Activated CD8-positive, alpha-beta memory T cell treated with anti-CD3 and anti-CD28 coated beads for 4 hours (primary cell): Measurements from ENCODE around the gene CPNE4.

ENCODE experiments used
- DNase-seq, 2 donors: peaks; one replicate each; pipeline ENCODE4 v3.0.0-alpha.2; 2020; ENCODE audit warnings: low read depth in 2 of 2

The CPNE4 gene

GRCh38 chr3:131796558-131797198 lies 238.1 kb downstream of the CPNE4 start:
- DNase-seq: no peak

GRCh38 chr3:131796111-131796510 lies 238.7 kb downstream of the CPNE4 start:
- no peak for DNase-seq

- DNase-seq: no peak
Observed at GRCh38 chr3:131795390-131796090, 239.3 kb downstream of the CPNE4 start.

- DNase-seq: no peak
Observed at GRCh38 chr3:131794766-131795388, 239.9 kb downstream of the CPNE4 start.

GRCh38 chr3:131793870-131794269 lies 240.9 kb downstream of the CPNE4 start:
- DNase-seq: no peak

- DNase-seq: no peak
Observed at GRCh38 chr3:131789188-131789587, 245.6 kb downstream of the CPNE4 start.

GRCh38 chr3:131786386-131786785 lies 248.4 kb downstream of the CPNE4 start:
- no peak for DNase-seq

- DNase-seq: no peak
Observed at GRCh38 chr3:131782751-131783150, 252.1 kb downstream of the CPNE4 start.

GRCh38 chr3:131778526-131778925 lies 256.3 kb downstream of the CPNE4 start:
- no peak for DNase-seq

- DNase-seq: no peak
Observed at GRCh38 chr3:131775650-131776049, 259.2 kb downstream of the CPNE4 start.

- no peak for DNase-seq
Observed at GRCh38 chr3:131772269-131773026, 262.4 kb downstream of the CPNE4 start.

- DNase-seq: no peak
Observed at GRCh38 chr3:131762981-131763564, 271.7 kb downstream of the CPNE4 start.

- DNase-seq: no peak
Observed at GRCh38 chr3:131756405-131756804, 278.4 kb downstream of the CPNE4 start.

GRCh38 chr3:131755380-131755779 lies 279.4 kb downstream of the CPNE4 start:
- DNase-seq: no peak

- DNase-seq: no peak
Observed at GRCh38 chr3:131750256-131750655, 284.6 kb downstream of the CPNE4 start.

GRCh38 chr3:131749826-131750225 lies 285.0 kb downstream of the CPNE4 start:
- no peak for DNase-seq

GRCh38 chr3:131747466-131747865 lies 287.3 kb downstream of the CPNE4 start:
- no peak for DNase-seq

GRCh38 chr3:131744765-131745164 lies 290.0 kb downstream of the CPNE4 start:
- no peak for DNase-seq

GRCh38 chr3:131743126-131743525 lies 291.7 kb downstream of the CPNE4 start:
- no peak for DNase-seq

- DNase-seq: no peak
Observed at GRCh38 chr3:131739211-131739610, 295.6 kb downstream of the CPNE4 start.

GRCh38 chr3:131738095-131738494 lies 296.7 kb downstream of the CPNE4 start:
- DNase-seq: no peak

GRCh38 chr3:131735544-131735943 lies 299.3 kb downstream of the CPNE4 start:
- DNase-seq: no peak
